Right lobe of liver (tissue), 4 donors: ENCODE data around the gene MAP3K10.

Experiments
- CTCF ChIP-seq, 4 donors: fragments of 200-600 bp in 3 of 4; fragments of 450-650 bp in 1 of 4; IDR thresholded peaks; one replicate each; pipeline versions ENCODE4 v1.5.1 to v1.8.0; 2016 to 2022; ENCODE audit warnings: antibody characterized with exemption in 4 of 4, mild to moderate bottlenecking in 2 of 4
- POLR2A ChIP-seq: fragments of 450-650 bp; IDR thresholded peaks from one replicate; pipeline ENCODE4 v1.6.1; 2017; ENCODE audit warnings: antibody characterized with exemption, mild to moderate bottlenecking
- donor health status: DM: no; HTN: no; CAD: no.
- donor health status: DM: no; HTN: no; CAD: no.
- donor health status: DM: no; HTN: yes; CAD: no.

GRCh38 chr19:40224342-40225150 lies 33.3 kb downstream of the MAP3K10 start:
- no peak for TF ChIP-seq POLR2A
- no peak for TF ChIP-seq CTCF (IDR thresholded peaks at IDR 0.05)
